Superior temporal gyrus (tissue), 1 donor: Measurements from ENCODE around the gene THAP8.
A peak's percentile ranks its signal among the peaks of the same experiment; 100 is the strongest.

ENCODE experiments used
- DNase-seq: peaks from one replicate; pipeline ENCODE4 v3.0.0-alpha.2; 2016; ENCODE audit errors: extremely low spot score

Gene THAP8

DNA sequence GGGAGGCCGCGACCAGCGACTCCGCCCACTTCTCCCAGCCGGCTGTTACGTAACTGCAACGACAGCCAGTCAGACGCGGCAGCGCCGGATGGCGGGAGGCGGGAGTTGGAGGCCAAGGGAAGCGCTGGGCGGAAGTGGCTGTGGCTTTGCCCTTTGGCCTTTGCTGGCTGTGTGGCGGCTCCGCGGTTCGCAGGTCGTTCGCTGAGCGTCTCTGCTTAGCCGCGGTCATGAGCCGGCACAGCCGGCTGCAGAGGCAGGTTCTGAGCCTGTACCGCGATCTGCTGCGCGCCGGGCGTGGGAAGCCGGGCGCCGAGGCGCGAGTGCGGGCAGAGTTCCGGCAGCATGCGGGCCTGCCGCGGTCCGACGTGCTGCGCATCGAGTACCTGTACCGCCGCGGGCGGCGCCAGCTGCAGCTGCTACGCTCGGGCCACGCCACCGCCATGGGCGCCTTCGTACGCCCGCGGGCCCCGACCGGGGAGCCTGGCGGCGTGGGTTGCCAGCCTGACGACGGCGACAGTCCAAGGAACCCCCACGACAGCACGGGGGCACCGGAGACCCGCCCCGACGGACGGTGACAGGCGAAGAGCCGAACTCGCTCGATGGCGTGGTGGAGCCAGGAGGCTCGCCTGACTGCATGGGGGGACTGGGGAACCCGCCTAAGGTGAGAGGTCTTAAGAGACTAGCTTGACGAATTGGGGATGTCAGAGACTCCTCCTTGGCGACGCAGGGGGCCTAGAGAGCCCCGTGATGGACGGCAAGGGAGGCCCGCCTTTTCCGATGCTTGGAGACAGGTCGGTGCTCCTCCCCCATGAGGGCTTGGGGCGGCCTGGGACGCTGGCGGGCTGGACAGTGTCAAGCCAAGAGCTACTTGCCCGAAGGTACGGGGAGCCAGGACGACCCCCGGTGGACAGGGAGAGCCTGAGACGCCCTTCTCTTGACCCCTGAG, 58.8 kb downstream of the THAP8 start, which contains the start of gene SDHAF1:
SDHAF1 (plus strand) TSS at position 141 of the 946 bp plus-strand sequence; CDS start at position 228, 87 bp downstream.
- peak; percentile 98 for DNase-seq

DNA sequence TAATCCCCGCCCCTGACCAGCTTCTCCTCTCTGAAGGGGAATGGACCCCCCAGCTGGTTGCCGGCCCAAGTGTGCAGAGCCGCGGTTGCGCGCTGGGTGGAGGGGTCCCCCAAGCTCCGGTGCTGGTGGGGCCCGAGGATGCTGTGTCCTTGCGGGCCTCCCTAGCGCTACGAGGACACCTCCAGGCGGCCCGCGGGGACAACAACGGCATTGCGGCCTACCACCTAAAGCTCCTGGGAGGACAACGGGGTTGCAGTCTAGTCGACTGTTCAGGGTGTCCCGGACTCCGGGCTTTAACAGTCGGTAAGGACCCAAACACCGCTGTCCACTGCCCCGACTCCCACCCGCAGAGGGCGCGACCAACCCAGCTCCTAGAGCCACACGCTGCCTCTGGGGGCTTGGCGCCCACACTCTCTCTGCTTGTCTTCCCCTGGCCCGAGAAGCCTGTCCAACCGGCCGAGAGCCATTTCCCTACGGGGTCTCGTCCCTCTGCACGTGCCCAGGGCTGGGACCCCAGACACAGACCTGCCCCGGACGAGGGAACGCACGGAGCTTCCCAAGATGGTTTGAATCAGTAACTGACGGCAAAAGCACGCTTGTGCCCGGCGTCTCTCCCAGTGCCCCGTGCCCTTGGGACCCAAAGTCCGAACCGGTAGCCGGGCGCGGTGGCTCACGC, 60.0 kb downstream of the THAP8 start:
- DNase-seq: no peak

DNA sequence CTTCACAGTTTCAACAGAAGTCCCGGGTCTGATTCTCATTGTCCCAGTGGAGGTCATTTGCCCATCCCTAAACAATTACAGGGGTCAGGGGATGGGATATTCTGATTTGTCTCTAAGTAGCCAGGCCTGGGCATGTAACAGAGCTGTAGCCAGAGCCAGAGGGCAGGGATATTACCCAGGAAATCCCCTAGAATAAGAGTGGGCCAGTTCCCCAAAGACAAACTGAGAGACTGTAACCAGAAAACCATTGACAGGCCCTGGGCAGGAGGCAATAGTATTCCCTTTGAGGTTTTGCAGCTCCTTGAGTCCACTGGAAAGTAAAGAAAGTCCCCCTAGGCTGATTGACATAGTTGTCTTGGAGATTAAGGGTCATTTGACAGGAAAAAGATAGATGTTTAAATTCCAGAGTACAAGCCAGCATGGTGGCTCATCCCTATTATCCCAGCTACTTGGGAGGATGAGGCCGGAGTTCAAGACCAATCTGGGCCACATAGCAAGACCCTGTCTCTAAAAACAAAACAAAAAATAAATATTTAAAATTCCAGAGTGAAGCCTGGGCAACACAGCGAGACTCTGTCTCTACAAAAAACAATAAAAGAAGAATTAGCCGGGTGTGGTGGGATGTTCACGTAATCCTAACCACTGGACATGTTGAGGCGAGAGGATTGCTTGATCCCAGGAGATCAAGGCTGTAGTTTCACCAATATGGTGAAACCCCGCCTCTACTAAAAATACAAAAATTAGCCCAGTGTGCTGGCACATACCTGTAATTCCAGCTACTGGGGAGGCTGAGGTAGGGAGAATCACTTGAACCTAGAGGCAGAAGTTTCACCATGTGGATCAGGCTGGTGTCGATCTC, 60.9 kb downstream of the THAP8 start:
- DNase-seq: no peak

DNA sequence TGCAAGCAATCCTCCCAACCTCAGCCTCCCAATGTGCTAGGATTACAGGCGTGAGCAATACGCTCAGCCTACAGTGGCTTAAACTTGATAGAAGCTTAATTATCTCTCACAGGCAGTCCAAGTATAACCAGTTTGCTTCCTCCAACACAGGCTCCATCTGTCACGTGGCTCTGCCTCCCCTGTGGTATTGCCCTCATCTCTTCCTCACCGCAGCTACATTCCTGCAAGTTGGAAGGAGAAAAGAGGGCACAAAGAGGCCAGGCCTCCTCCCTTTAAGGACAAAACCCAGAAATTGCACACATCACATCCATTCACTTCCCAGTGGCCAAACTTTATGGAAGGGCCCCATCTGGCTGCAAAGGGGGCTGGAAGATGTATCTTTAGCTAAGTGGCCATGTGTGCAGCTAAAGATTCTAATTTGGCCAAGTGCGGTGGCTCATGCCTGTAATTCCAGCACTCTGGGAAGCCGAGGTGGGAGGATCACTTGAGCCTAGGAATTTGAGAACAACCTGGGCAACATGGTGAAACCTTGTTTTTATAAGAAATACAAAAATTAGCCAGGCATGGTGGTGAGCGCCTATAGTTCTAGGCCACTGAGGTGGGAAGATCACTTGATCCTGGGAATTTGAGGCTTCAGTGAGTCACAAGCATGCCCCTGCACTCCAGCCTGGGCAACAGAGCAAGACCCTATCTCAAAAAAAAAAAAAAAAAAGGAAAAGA, 62.2 kb downstream of the THAP8 start:
- no peak for DNase-seq

DNA sequence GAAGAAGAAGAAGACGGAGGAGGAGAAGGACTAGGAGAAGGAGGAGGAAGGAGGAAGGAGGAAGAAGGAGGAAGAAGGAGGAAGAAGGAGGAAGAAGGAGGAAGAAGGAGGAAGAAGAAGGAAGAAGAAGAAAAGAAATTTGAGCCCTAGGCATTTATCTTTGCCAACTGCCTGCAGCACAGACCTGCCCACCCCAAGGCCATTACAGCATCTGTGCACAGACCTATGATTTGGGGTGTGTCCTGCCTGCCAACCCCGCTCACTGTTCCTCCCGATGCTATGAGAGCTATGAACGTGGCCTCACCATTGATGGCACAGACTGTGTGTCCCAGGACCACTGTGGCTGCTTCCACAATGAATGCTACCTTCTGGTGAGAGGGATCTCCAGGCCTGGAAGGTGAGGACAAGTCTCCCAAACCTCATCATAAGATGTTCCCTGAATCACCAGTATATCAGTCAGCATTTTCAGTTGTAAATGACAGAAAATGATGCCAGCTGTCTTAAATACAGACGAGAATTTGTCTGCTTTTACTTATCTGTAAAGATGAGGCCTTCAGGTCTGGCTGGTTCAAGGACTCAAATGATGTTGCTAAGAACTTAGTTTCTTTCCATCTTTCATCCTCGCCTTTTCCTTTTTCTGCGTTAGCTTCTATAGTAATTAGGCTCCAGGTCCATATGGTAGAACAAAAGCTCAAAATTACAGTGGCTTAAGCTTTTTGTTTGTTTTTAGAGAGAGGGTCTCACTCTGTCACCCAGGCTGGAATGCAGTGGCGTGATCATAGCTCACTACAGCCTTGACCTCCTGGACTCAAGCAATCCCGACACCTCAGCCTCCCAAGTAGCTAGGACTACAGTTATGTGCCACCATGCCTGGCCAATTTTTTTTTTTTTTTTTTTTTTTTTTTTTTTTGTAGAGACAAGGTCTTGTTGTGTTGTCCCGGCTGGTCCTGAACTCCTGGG, 63.0 kb downstream of the THAP8 start:
- no peak for DNase-seq

DNA sequence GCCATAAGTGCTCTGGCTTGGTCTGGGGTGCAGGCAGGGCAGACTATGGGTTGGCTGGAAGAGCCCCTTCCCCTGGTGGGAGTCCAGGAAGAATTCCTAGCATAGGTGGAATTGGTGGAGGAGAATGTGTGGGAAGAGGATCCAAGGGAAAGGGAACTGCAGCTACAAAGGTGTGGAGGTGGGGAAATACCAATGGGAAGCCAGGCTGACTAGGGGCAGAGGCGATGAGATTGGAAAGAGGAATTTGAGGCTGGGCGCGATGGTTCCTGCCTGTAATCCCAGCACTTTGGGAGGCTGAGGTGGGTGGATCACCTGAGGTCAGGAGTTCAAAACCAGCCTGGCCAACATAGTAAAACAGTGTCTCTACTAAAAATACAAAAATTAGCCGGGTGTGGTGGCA, 63.9 kb downstream of the THAP8 start:
- DNase-seq: no peak

DNA sequence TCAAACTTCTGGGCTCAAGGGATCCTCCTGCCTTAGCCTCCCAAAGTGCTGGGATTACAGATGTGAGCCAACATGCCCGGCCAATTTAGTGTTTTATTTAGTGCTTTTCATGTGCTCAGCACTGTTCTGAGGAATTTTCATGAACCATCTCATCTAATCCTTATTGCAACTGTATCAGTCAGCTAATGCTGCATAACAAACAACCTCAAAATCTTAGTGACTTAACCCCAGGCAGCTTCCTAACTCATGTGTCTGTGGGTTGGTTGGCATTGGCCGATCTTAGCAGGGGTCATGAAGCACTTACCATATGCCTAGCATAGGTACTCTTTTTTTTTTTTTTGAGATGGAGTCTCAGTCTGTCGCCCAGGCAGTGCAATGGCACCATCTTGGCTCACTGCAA, 65.3 kb downstream of the THAP8 start:
- no peak for DNase-seq

DNA sequence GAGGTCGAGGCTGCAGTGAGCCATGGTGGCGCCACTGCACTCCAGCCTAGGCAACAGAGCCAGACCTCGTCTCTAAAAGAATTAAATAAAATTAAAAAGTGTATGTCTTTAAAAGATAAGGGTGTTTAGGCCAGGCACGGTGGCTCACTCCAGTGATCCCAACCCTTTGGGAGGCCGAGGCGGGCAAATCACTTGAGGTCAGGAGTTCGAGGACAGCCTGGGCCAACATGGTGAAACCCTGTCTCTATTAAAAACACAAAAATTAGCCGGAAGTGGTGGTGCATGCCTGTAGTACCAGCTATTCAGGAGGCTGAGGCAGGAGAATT, 66.6 kb downstream of the THAP8 start:
- DNase-seq: no peak

DNA sequence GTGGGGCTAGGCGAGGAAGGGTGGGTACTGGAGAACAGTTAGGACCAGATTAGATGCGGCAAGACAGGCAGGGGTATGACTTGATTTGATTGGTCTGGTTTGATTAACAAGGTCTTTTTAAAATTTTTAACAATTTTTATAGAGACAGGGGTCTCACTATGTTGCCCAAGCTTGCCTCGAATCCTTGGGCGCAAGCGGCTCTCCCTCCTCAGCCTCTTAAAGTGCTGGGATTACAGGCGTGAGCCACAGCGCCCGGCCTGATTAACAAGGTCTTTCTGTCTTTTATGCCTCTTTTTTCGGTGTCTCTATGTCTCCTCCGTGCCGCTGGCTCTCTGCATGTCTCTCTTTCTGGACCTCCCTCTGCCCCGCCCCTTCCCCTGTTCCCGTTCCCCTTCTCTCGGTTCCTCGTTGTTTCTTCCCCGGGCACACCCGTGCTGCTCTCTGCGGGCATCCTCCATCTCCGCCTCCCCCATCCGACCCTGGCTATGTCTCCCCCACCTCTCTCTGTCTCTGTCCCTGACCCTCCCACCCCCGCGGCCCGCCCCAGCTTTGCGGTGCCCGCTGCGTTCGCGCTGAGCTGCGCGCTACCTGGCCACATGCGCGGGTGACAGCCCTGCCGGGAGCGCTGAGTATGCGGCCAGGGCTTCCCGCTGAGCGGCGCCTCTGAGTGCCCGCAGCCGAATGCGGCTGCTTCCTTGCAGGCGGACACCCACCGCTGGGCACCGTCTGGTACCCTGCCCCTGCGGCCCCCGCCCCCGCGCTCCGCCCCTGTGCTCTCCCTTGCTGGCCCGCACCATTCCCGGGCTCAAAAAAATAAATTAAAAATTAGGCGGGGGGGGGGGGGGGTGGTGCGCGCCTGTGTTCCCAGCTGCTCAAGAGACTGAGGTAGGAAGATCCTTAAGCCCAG, 67.2 kb downstream of the THAP8 start:
- DNase-seq: no peak

DNA sequence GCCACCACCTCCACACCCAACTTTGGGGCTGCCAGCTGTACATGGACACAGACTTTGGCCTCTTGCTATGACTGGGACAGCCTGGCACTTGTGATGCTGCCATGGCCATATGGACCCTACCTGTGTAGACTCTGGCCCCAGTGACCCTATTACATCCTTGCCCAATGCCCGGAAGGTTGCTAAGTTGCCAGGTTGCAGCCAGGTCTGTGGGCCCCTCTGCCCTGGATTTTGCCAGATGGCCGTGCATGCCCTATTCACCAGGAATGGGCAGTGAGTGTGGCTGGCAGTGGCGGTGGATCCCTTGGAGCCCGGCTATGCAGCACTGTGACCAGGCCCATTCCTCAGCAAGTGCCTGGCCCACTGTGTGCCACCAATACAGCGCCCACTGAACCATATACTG, 68.0 kb downstream of the THAP8 start:
- no peak for DNase-seq
